Upper lobe of left lung (tissue), 4 donors: ENCODE results near the gene ROCK2.

Experiments used
- EP300 ChIP-seq, 4 donors: sonication (generic); formaldehyde crosslinking; IDR thresholded peaks; one replicate each; pipeline ENCODE4 v1.5.1; 2017; ENCODE audit warnings: antibody characterized with exemption in 4 of 4, control low read depth in 2 of 4
- POLR2AphosphoS5 ChIP-seq, 2 donors: sonication (generic); formaldehyde crosslinking; IDR thresholded peaks; one replicate each; pipeline ENCODE4 v1.5.1; 2017; ENCODE audit warnings: antibody characterized with exemption in 2 of 2
- TF ChIP-seq, protein P1 (sequence below), 6 experiments: fragments of 450-650 bp in 4 of 6; fragments of 200-600 bp in 2 of 6; sonication (generic) in 2 of 6; IDR thresholded peaks; one replicate each; pipeline ENCODE4 v1.5.1; 2016 to 2019; ENCODE audit warnings: antibody characterized with exemption in 6 of 6

DNA sequence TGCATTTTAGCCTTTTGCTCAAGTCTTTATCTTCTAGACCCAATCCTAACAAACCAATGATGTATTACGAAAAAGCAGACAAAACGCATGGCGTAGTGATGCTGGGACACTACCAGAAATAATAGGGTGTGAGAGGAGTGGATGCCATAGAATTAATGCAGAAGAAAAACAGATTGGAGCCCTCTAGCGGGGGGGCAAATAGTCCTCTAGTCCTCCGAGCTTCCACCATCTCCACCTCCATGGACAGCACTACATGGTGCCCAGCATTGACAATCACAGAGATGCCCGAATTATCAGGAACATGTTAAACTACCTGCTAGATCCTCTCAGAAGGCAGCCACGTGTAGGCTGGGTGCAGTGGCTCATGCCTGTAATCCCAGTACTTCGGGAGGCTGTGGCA lies 15.4 kb upstream of the ROCK2 start:
- TF ChIP-seq, protein P1, sequence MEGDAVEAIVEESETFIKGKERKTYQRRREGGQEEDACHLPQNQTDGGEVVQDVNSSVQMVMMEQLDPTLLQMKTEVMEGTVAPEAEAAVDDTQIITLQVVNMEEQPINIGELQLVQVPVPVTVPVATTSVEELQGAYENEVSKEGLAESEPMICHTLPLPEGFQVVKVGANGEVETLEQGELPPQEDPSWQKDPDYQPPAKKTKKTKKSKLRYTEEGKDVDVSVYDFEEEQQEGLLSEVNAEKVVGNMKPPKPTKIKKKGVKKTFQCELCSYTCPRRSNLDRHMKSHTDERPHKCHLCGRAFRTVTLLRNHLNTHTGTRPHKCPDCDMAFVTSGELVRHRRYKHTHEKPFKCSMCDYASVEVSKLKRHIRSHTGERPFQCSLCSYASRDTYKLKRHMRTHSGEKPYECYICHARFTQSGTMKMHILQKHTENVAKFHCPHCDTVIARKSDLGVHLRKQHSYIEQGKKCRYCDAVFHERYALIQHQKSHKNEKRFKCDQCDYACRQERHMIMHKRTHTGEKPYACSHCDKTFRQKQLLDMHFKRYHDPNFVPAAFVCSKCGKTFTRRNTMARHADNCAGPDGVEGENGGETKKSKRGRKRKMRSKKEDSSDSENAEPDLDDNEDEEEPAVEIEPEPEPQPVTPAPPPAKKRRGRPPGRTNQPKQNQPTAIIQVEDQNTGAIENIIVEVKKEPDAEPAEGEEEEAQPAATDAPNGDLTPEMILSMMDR (IDR thresholded peaks at IDR 0.05) = no peak
- TF ChIP-seq POLR2AphosphoS5 (IDR thresholded peaks at IDR 0.05) (no peak), EP300 (IDR thresholded peaks at IDR 0.05) (no peak)
